Endothelial cell of umbilical vein (primary cell): ENCODE results near the gene ANKMY2. TPM values are rescaled to one million over a fixed set of nuclear protein-coding genes. Genes with fewer than 3 reads are reported as not detected.

Source experiments
- BruUV-seq: library from RNA; stranded (reverse); fragments of 400-500 nt; replicated peaks from 2 replicates; lab custom pipeline; 2021; lab: Mats Ljungman, UMichigan
- CTCF ChIA-PET: fragments of 300-600, 350-600 bp; sonication (Branson Sonifier 250); formaldehyde crosslinking; loops from one replicate; lab custom pipeline; 2021; ENCODE audit warnings: antibody characterized with exemption, inconsistent platforms; lab: Charles Lee
- POLR2A ChIA-PET: fragments of 300-600, 350-600 bp; sonication (Branson Sonifier 250); formaldehyde crosslinking; loops from one replicate; lab custom pipeline; 2021; ENCODE audit warnings: antibody characterized with exemption, inconsistent platforms; lab: Charles Lee
- DNase-seq: peaks from one replicate; pipeline ENCODE4 v3.0.0-alpha.2; 2011; ENCODE audit warnings: low read depth, low spot score
- FAIRE-seq: peaks from 2 replicates; lab custom pipeline; 2011; peaks lifted over from hg19 to GRCh38; lab: Jason Lieb, UNC
- H2AFZ ChIP-seq: 2 replicates; pipeline ENCODE4 v1.6.0; 2012; ENCODE audit warnings: low read depth, low read length, control low read depth, inconsistent platforms
- H3K27ac ChIP-seq: 2 replicates; pipeline ENCODE4 v1.5.1; 2011; ENCODE audit warnings: low read depth, mild to moderate bottlenecking, control low read depth, low read length, moderate library complexity; ENCODE audit not compliant: insufficient read depth
- H3K27me3 ChIP-seq, 2 experiments: 2 replicates each; pipeline versions ENCODE4 v1.6.0 to v1.6.1; 2011; ENCODE audit warnings: low read length in 2 of 2, mixed read lengths in 1 of 2; ENCODE audit not compliant: control insufficient read depth in 2 of 2, insufficient read depth in 2 of 2
- H3K36me3 ChIP-seq, 2 experiments: 2 replicates in 1 of 2; 3 replicates in 1 of 2; pipeline ENCODE4 v1.5.1; 2011; ENCODE audit warnings: low read length in 2 of 2, mild to moderate bottlenecking in 1 of 2, moderate library complexity in 1 of 2; ENCODE audit not compliant: control insufficient read depth in 2 of 2, insufficient read depth in 2 of 2; ENCODE audit errors: extremely low read depth in 1 of 2
- H3K4me1 ChIP-seq: 3 replicates; pipeline ENCODE4 v1.5.1; 2011; ENCODE audit warnings: mild to moderate bottlenecking, low read length; ENCODE audit not compliant: control insufficient read depth, insufficient read depth; ENCODE audit errors: extremely low read depth
- H3K4me2 ChIP-seq: 2 replicates; pipeline ENCODE4 v1.6.1; 2011; ENCODE audit warnings: low read length, control low read depth, mixed read lengths; ENCODE audit not compliant: insufficient read depth
- H3K4me3 ChIP-seq, 3 experiments: fragments of 200-600 bp in 1 of 3; sonication (generic), shearing (Covaris generic) in 1 of 3; replicated peaks in 1 of 3; 2 replicates each; pipeline ENCODE4 v1.5.1; 2011 to 2016; ENCODE audit warnings: control low read depth in 3 of 3, low read length in 3 of 3, mild to moderate bottlenecking in 2 of 3, inconsistent platforms in 1 of 3, low read depth in 1 of 3, moderate library complexity in 1 of 3; ENCODE audit not compliant: insufficient read depth in 1 of 3
- H3K79me2 ChIP-seq: 2 replicates; pipeline ENCODE4 v1.6.0; 2012; ENCODE audit warnings: low read length, inconsistent platforms; ENCODE audit not compliant: control insufficient read depth, insufficient read depth
- H3K9ac ChIP-seq: replicated peaks from 2 replicates; pipeline ENCODE3; 2011; ENCODE audit warnings: low read length, control low read depth; ENCODE audit not compliant: insufficient read depth; ENCODE audit errors: extremely low read depth
- H3K9me1 ChIP-seq: replicated peaks from 3 replicates; pipeline ENCODE4 v1.6.0; 2011; ENCODE audit warnings: mild to moderate bottlenecking, low read length; ENCODE audit not compliant: control insufficient read depth, insufficient read depth; ENCODE audit errors: extremely low read depth
- H3K9me3 ChIP-seq: replicated peaks from 2 replicates; pipeline ENCODE4 v1.5.1; 2012; ENCODE audit warnings: low read length, inconsistent platforms; ENCODE audit not compliant: control insufficient read depth, insufficient read depth
- H4K20me1 ChIP-seq: replicated peaks from 2 replicates; pipeline ENCODE3; 2011; ENCODE audit warnings: mild to moderate bottlenecking, low read length; ENCODE audit not compliant: control insufficient read depth, insufficient read depth; ENCODE audit errors: extremely low read depth
- CTCF ChIP-seq, 2 donors: IDR thresholded peaks; 1 replicate in 1 of 2; 2 replicates in 1 of 2; pipeline ENCODE4 v1.5.1; 2011; ENCODE audit warnings: low read length in 2 of 2, mild to moderate bottlenecking in 2 of 2, moderate library complexity in 2 of 2, control low read depth in 1 of 2, inconsistent platforms in 1 of 2, low read depth in 1 of 2; ENCODE audit not compliant: insufficient read depth in 1 of 2; ENCODE audit errors: extremely low read depth in 1 of 2
- EZH2 ChIP-seq: IDR thresholded peaks from 2 replicates; pipeline ENCODE4 v1.6.1; 2012; ENCODE audit warnings: borderline replicate concordance, low read depth, mild to moderate bottlenecking, moderate library complexity, low read length, inconsistent platforms; ENCODE audit not compliant: severe bottlenecking
- FOS ChIP-seq: IDR thresholded peaks from 2 replicates; pipeline ENCODE4 v1.6.1; 2011; ENCODE audit warnings: mild to moderate bottlenecking, low read length, moderate library complexity, borderline replicate concordance; ENCODE audit not compliant: insufficient read depth
- GATA2 ChIP-seq: IDR thresholded peaks from 2 replicates; pipeline ENCODE4 v1.7.0; 2011; ENCODE audit warnings: low read depth, mild to moderate bottlenecking, moderate library complexity, mixed read lengths, low read length; ENCODE audit not compliant: insufficient read length, insufficient read depth
- JUN ChIP-seq: IDR thresholded peaks from 2 replicates; pipeline ENCODE4 v1.6.1; 2011; ENCODE audit warnings: borderline replicate concordance, low read depth; ENCODE audit not compliant: insufficient read length, insufficient read depth
- MYC ChIP-seq: IDR thresholded peaks from one replicate; pipeline ENCODE4 v1.6.1; 2011; ENCODE audit warnings: mild to moderate bottlenecking, low read depth, low read length
- POLR2A ChIP-seq: IDR thresholded peaks from 2 replicates; pipeline ENCODE4 v1.6.1; 2012; ENCODE audit warnings: low read depth, mild to moderate bottlenecking, control low read depth, low read length
- POLR2AphosphoS5 ChIP-seq: IDR thresholded peaks from 2 replicates; pipeline ENCODE4 v1.6.1; 2012; ENCODE audit warnings: low read depth, mild to moderate bottlenecking, control low read depth, low read length, moderate library complexity; ENCODE audit not compliant: insufficient read depth
- dilution Hi-C: fragments of 300-500 bp; cut with MboI; formaldehyde crosslinking; loops from one replicate; pipeline ENCODE4 v1.15.0; 2019; ENCODE audit warnings: low sequenced_read_pairs; ENCODE audit not compliant: extremely low pct_ligation_motif_present
- intact Hi-C: fragments of 100-400 bp; cut with micrococcal nuclease; formaldehyde crosslinking; loops from one replicate; pipeline ENCODE4 v1.10.0; 2022
- polyA plus RNA-seq, 4 experiments: library from polyadenylated mRNA; depleted of rRNA in 3 of 4; stranded (reverse) in 3 of 4; unstranded in 1 of 4; fragments of >200 nt; gene quantifications; 2 replicates each; pipeline versions ENCODE4 v1.2.1 to v1.2.3, GENCODE V29; 2011 to 2012; ENCODE audit warnings: missing spikeins in 1 of 4
- total RNA-seq: library from RNA; stranded (reverse); gene quantifications from 2 replicates; pipeline ENCODE4 v1.2.3, GENCODE V29; 2021
- TF ChIP-seq, protein P1 (sequence below): IDR thresholded peaks from 2 replicates; pipeline ENCODE4 v1.6.1; 2011; ENCODE audit not compliant: insufficient read depth, insufficient read length

Gene ANKMY2
- total and polyA plus RNA-seq, 2 donors (not counting 3 experiments of a cell fraction or from before 2014, with no cell fraction given): 7.7 to 11.6 TPM

DNA sequence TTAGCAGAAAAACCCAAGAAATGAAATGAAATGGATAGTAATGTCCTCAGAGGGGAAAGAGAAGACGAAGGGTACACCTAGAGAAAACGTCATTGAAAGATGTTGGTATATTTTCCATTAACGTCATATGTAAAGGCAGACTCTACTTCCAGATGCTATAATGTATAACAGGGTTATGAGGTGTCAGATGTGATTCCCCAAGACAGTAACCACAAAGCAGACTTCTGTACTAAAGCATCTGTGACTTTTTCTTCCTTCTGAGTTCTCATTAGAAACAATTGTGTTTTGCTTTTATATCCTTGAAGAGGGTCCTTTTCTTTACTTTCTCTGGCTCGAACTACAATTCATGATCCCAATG is 81.6 kb downstream of the ANKMY2 start:
- H3K9me1 ChIP-seq: no peaks in the 10 kb centered on the region
- H3K36me3 ChIP-seq: no peaks in the 10 kb centered on the region
- H3K9ac ChIP-seq: no peak overlapping the region
- peaks cover 13% of the 10 kb centered on the region for H3K4me1 ChIP-seq
- no peak overlapping the region for H3K4me2 ChIP-seq
- peak overlapping the region; percentile 13 for H2AFZ ChIP-seq
- no peaks in the 10 kb centered on the region for H3K9me3 ChIP-seq
- TF ChIP-seq POLR2A (no peak), CTCF (IDR thresholded peaks at IDR 0.05; ENCODE audit: extremely low read depth in 1 of 2, insufficient read depth in 1 of 2, low read depth in 1 of 2, low read length in 2 of 2) (no peak), GATA2 (no peak), FOS (no peak), EZH2 (no peak), POLR2AphosphoS5 (no peak), JUN (no peak), MYC (no peak)
- TF ChIP-seq, protein P1, sequence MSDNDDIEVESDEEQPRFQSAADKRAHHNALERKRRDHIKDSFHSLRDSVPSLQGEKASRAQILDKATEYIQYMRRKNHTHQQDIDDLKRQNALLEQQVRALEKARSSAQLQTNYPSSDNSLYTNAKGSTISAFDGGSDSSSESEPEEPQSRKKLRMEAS: no peak
- ChIA-PET POLR2A (no interaction called here), CTCF (interaction anchor here (0.8 to 2.6 kb wide), 46 partner anchors 12 to 1866 kb away, joined by 3 to 85 read pairs (median 6); partner anchors contain the start of genes CRPPA, MEOX2 and SOSTDC1)
- no peak overlapping the region for H3K4me3 ChIP-seq
- DNase-seq (no peak), FAIRE-seq (no peak)
- no TSS peak for BruUV-seq
- H3K27ac ChIP-seq: no peak overlapping the region
- no peaks in the 10 kb centered on the region for H3K79me2 ChIP-seq
- intact Hi-C loops: loop anchor here (10.0 kb wide), 2 partner anchors 879 to 1259 kb away; partner anchors contain the start of gene MEOX2
- no peaks in the 10 kb centered on the region for H4K20me1 ChIP-seq
- dilution Hi-C loops: no loop called here
- H3K27me3 ChIP-seq: no peaks in the 10 kb centered on the region
